Measurements from ENCODE around the gene GRM4.

The GRM4 gene

DNA sequence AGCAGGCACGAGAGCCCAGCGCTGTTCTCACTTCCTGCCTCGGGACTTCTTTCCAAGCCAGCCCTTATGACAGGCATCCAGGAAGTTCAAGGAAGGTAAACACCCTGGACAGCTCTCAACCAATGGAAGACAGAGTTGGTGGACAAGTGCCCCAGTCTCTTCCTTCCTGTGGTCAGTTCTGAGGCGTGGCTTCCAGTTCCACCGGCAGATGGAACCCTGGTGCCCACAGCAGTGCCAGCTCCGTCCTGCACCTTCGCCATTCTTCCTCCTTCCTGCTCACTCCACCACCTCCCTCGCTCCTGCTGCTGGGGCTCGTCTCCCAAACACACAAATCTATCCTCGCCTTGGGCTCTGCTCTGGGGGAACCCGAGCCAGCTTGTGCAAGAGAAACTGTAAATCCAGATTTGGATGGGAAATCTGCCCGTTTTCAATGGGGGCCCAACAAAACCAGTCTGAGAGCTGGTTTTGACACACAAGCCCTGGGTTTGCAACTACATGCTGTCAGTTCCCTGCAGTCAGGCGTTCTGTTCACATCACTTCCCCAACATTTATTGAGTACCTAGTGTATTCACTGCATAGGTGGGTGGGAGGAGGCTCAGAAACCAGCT lies 162.7 kb downstream of the GRM4 start:
- no peak for DNase-seq (ENCODE audit: low read depth in 2 of 3, low spot score in 1 of 3)

DNA sequence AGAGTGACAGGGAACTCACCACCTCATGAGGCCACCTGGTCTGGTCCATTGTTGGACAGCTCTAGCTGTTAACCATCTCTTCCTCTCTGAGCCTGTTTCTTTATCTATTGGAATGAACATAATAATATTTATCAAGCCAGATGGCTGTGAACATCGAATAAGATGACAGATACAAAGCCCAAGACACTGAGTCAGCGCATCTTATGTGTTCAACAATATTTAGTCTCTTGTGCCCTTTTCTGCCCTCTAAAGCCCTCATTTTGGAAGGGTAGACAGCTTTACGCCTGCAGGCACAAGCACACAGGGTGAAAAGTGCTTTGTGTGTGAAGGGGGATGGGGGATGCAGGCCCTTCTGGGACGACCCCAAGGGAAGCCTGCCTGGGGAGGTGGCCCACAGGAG lies 164.0 kb downstream of the GRM4 start:
- no peak for DNase-seq (ENCODE audit: low read depth in 2 of 3, low spot score in 1 of 3)

DNA sequence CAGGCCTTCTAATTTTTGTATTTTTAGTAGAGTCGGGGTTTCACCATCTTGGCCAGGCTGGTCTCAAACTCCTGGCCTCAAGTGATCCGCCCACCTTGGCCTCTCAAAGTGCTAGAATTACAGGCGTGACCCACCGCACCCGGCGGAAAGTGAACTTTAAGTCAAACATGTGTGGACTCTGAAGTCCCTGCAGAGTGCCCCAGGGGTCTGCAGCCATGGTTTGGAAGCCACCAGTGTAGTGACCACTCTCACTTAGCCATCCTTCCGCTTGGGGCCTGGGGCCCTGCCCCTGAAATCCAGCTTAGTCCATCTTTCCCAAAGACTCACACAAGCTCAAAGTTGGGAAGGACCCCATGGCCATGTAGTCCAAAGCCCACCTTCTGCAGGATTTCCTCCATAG lies 164.5 kb downstream of the GRM4 start:
- DNase-seq (ENCODE audit: low read depth in 2 of 3, low spot score in 1 of 3) = no peak

DNA sequence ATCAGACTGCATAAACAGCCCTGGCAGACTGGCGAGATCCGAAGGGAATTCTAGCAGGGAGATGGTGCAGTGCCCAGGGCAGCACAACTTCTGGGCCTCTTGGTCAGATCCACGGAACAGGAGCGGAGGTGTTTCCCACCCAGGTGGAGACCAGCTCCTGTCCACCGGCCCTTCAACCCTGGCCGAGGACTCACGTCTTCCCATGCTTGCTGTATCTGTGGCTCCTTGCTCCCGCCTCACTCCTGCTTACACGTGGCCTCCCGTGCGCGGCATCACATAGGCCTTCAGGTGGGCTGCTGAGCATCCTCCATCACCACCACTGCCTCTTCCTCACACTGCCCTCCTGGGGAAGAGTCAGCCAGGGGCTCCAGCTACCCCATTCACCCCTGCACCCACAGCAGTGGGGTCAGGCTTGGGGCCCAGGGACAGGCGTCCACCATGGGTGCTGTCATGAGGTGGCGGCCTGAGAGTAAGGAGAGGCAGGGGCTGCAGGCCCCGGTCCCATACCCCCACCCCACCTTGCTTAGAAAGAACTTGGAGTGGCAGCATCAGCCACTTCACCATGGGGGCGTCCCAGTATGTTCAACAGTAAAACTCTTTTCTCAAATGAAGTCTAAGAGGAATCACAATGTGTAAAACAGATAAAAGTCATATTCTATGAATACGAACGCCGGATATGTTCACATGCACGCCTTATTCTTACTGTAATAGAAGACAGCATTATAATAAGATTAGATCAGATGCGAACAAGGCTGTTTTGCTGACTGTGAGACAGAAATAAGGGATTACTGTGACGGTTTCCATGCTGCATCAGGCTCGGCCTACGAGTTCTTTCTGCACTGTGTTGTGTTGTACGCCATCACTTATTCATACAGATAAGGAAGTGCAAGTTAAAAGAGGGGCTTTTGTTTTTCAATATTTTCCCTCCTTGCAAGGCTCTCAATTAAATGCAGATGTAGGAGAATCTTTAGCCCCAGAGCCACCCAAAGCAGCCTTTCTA lies 165.4 kb downstream of the GRM4 start:
- DNase-seq (ENCODE audit: low read depth in 2 of 3, low spot score in 1 of 3) = no peak

DNA sequence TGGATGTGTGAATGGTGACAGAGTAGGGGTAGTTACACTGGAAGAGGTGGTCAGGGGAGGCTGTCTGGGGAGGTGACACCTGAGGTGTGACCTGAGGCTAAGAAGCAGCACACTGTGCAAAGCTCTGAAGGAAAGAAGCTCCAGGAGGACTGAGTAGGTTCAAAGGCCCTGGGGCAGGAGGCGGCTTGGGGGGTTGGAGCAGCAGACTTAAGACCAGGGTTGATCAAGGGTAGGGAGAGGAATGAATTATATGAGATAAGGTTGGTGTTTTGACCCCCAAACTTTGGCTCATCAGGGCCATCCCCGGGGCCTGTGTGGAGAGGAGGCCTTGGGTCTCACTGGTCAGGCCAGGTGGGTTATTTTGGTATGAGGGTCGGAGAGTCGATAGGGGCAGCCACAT lies 166.1 kb downstream of the GRM4 start:
- no peak for DNase-seq (ENCODE audit: low read depth in 2 of 3, low spot score in 1 of 3)

DNA sequence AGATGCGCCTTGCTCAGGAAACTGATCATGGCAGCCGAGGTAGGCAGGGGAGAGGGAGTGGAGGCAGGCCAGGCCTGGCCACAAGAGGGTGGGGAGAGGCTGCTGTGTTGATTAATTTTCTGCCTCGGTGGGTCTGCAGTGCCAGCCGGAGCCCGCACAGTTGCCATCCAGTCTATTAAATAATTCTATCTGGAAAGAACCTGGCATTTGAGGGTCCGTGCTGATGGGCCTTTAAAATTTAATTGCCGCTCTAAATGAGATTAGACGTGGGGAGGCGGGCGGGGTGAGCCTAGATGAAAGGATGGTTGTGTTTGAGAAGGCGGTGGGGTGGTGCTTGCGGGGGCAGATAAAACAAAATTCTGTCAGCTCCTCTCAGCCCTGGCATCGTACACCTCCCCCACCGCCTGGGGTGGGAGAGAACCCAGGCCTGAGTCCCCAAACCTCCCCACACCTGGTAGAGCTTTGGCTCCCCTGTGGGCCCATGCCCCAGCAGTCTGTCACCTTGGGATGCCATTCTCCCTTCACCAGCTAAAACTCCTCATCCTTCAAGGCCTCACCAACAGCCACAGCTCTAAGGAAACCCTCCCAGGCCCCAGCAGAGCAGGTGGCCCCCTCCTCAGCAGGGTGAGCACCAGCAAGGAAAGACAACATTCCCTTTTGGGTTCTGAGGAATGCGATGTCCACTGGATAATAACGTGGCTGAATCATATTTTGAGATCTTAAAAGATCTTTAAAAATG lies 167.3 kb downstream of the GRM4 start:
- no peak for DNase-seq (ENCODE audit: low read depth in 2 of 3, low spot score in 1 of 3)

DNA sequence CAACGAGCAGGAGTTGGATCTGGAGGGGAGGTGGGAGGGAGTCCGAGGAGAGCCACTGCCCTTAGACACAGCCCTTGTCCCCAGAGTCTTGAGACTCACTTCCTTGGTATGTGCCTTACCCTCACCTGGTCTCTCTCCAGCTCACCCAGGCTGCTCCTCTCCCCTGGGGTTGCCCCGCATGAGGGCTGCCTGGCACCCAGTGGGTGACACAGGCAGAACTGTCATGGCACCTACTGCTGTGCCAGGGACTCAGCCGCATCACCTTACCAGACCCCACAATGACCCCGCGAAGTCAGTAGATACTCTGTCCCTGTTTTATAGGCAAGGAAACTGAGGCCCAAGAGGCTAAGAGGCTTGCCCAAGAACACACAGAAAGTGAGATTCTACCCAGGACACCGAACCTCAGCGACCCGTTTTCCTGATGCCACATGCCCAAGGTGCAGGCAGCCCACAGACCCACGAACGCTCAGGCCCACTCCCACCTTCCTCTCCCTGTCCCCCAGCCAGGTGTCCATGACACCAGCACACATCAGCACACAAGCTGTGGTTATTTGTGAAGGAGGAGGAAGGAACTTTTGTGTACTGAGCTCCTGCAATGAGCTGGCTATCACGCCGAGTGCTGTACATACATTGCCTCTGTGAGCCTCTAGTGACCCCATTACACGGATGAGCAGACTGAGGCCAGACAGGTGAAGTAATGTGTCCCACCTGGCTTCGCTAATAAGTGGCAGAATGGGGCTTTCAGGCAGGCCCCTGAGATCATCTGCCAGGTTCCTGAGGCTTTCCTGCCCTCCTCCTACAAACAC lies 168.1 kb downstream of the GRM4 start:
- no peak for DNase-seq (ENCODE audit: low read depth in 2 of 3, low spot score in 1 of 3)

DNA sequence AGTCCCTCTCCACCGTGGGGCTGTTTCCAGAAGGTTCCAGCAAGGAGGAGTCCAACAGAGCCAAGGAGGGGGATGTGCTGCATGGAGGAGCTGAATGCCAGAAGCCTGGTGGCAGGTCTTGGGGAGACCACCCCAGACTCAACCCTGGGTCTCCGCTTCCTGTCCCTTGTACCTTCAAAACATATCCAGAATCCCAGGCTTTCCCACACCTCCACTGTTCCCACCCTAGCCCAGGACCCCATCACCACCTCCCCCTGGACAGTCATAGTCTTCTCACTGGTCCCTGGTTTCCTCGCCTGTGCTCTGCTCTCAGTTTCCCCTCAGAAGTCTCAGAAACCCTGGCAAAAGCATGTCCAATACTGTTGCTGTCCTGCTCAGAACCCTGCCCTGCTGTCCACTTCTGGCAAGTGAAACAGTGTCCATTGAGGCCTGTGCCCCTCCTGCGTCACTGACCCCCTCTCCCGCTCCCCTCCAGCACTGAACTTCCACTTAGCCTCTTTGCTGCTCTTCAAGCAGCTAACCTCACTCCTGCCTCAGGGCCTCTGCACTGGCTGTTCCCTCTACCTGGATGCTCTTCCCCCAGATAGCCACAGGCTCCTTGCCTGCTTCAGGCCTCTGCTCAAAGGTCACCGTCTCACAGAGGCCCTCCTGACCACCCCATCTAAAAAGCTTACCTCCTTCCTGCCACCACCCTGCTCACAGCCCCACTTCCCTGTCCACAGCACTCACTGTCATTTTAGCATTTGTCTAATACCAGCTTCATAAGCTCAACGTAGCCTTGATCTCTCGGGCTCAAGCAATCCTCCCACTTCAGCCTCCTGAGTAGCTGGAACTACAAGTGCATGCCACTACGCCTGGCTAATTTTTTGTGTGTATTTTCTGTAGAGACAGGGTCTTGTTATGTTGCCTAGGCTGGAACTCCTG lies 169.2 kb downstream of the GRM4 start:
- no peak for DNase-seq (ENCODE audit: low read depth in 2 of 3, low spot score in 1 of 3)

DNA sequence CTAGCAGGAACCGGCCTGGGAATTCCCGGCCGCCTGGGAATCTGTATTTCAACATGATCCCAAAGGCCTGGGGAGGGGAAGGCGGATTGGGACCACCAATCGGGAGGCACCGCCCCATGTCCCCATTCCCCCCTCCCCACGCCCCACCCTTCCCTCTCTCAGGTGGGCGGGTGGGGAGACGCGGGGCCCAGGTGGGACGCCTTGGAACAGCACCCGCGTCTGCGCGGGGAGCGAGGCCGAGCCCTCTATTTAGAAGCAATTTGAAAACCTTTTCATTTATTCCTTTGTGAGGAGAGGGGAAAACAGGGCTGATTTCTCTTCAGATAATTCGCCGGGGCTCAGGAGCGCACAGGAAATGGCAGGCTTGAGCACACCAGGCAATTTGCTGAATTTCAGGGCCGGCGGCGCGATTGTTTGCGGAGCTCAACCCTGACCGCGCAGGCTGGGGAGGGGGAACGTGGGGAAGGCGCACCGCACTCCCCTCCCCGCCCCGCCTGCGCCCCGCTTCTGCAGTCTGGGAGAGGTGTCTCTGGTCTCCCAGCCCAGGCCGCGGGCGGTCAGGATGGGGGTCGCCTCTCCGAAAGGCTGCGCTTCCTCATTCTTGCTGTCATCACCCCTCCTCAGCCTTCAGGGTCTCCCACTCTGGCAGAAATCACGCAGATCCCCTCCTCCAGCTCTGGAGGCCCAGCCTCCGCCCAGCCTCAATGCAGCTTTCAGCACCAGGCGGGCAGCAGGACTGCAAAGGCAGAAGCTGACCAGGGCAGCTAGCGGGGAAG lies 170.0 kb downstream of the GRM4 start:
- no peak for DNase-seq (ENCODE audit: low read depth in 2 of 3, low spot score in 1 of 3)

DNA sequence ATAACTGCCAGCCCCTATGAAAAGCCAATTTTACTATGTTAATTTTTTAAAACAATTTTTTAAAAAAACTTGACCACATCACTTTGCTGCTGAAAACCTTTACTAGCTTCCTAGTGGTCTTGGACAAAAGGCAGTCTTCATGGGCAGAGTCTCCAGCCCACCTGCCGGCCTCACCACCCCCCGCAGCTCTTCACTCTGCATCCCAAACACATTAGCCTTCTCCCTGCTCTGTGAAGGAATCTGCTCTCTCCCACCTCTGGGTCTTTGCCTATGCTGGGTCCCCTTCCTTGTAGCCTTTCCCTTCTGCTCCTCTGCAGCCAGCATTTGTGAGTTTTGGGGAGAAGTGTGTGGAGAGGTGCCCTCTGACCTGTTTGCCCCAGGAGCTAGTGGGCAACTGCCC lies 171.4 kb downstream of the GRM4 start:
- no peak for DNase-seq (ENCODE audit: low read depth in 2 of 3, low spot score in 1 of 3)

DNA sequence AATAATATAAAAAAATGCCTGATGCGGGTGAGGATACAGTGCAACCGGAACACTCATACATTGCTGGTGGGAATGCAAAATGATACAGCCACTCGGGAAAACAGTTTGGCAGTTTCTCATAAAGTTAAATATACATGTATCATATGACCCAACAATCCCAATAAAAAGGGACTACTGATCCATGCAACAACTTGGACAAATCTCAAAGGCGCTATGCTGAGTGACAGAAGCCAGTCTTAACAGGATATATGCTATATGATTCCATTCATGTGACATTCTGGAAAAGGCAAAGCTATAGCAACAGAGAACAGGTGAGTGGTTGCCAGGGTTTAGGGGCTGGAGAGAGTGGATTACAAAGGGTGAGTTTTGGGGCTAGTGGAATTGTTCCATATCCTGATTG lies 171.9 kb downstream of the GRM4 start:
- DNase-seq (ENCODE audit: low read depth in 2 of 3, low spot score in 1 of 3) = no peak

DNA sequence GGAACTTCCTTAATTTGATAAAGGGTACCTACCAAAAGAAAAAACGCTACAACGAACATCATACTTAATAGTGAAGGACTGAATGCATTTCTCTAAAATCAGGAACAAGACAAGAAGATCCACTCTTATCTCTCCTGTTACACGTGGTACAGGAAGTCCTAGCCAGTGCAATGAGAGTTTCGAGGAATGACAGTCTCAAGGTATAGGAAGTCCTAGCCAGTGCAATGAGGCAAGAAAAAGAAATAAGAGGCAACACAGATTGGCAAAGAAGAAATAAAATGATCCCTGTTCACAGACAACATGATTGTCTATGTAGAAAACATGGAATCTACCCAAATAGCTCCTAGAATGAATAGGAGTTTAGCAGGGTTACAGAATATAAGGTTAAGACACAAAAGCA lies 174.3 kb downstream of the GRM4 start:
- DNase-seq (ENCODE audit: low read depth in 2 of 3, low spot score in 1 of 3) = no peak
